Peyer's patch (tissue), 4 donors: ENCODE results near the gene RXRA.

Experiments used
- POLR2A ChIP-seq, 2 donors: fragments of 450-650 bp; IDR thresholded peaks; one replicate each; pipeline ENCODE4 v1.5.1; 2017; ENCODE audit warnings: antibody characterized with exemption in 2 of 2, mild to moderate bottlenecking in 2 of 2, moderate library complexity in 2 of 2
- TF ChIP-seq, protein P1 (sequence below), 6 experiments: fragments of 450-650 bp in 4 of 6; fragments of 200-600 bp in 2 of 6; sonication (generic) in 1 of 6; IDR thresholded peaks; one replicate each; pipeline ENCODE4 v1.5.1; 2017 to 2019; ENCODE audit warnings: antibody characterized with exemption in 6 of 6, mild to moderate bottlenecking in 3 of 6, moderate library complexity in 1 of 6

DNA sequence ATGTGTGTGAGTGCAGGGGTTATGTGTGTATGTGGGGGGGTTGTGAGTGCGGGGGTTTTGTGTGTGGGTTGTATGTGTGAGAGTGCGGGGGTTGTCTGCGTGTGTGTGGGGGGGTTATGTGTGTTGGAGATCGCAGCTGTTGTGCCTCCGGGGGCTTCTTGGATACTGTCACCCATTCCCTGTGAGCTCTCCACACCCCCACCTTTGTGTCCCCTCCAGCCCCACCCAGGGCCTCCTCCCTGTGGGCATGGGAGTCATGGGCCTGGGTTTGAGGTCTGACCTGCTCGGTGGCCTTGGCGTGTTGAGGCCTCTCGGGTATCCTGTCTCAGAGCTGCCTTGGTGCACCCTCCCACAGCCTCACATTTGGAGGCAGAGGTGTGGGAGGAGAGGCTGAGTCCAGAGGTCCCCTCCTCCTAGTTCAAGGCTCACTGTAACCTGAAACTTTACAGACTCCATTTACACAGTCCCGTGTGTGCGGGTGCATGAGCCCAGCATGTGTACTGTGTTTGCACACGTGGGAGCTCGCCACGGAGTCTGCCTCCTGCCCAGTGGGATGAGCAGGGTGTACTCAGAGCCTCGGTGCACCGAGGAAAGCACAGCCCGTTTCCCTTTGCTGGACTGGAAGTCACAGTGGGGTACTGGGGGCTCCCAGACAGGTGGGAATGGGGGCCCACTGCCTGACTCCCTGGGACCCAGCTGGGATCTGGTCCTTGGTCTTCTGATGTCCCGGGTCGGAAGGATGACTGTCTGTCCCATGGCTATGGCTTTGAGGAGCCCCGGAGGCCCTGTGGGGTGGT is 43.4 kb downstream of the RXRA start:
- TF ChIP-seq POLR2A (IDR thresholded peaks at IDR 0.05) = no peak
- TF ChIP-seq, protein P1, sequence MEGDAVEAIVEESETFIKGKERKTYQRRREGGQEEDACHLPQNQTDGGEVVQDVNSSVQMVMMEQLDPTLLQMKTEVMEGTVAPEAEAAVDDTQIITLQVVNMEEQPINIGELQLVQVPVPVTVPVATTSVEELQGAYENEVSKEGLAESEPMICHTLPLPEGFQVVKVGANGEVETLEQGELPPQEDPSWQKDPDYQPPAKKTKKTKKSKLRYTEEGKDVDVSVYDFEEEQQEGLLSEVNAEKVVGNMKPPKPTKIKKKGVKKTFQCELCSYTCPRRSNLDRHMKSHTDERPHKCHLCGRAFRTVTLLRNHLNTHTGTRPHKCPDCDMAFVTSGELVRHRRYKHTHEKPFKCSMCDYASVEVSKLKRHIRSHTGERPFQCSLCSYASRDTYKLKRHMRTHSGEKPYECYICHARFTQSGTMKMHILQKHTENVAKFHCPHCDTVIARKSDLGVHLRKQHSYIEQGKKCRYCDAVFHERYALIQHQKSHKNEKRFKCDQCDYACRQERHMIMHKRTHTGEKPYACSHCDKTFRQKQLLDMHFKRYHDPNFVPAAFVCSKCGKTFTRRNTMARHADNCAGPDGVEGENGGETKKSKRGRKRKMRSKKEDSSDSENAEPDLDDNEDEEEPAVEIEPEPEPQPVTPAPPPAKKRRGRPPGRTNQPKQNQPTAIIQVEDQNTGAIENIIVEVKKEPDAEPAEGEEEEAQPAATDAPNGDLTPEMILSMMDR (IDR thresholded peaks at IDR 0.05) = no peak
